ENCODE results near the gene BAHCC1.

GRCh38 chr17:81479175-81480071 lies 84.2 kb downstream of the BAHCC1 start:
- no peak for TF ChIP-seq POLR2A (IDR thresholded peaks at IDR 0.05; ENCODE audit: low read depth, low read length)
- no peak for TF ChIP-seq CTCF (conservative IDR thresholded peaks at IDR 0.05; ENCODE audit: low read depth, low read length)
- no peak for TF ChIP-seq ELK1 (IDR thresholded peaks at IDR 0.05; ENCODE audit: borderline replicate concordance, low read depth, low read length)
- TF ChIP-seq MAZ (IDR thresholded peaks at IDR 0.05; ENCODE audit: borderline replicate concordance, low read depth, low read length) = no peak
- no peak for TF ChIP-seq FOS (IDR thresholded peaks at IDR 0.05; ENCODE audit: low read depth, low read length)
- TF ChIP-seq BHLHE40 (IDR thresholded peaks at IDR 0.05; ENCODE audit: low read depth, low read length) = no peak
- TF ChIP-seq CHD1 (IDR thresholded peaks at IDR 0.05; ENCODE audit: low read depth, low read length) = no peak
- no peak for TF ChIP-seq RFX5 (IDR thresholded peaks at IDR 0.05; ENCODE audit: low read depth, low read length)
- TF ChIP-seq USF2 (IDR thresholded peaks at IDR 0.05; ENCODE audit: low read depth, low read length) = no peak
- TF ChIP-seq NFE2L2 (IDR thresholded peaks at IDR 0.05; ENCODE audit: low read depth, low read length) = no peak
- TF ChIP-seq SMC3 (IDR thresholded peaks at IDR 0.05; ENCODE audit: low read depth, low read length) = no peak
- no peak for TF ChIP-seq CEBPB (IDR thresholded peaks at IDR 0.05; ENCODE audit: low read depth, low read length)
- no peak for TF ChIP-seq MXI1 (IDR thresholded peaks at IDR 0.05; ENCODE audit: borderline replicate concordance, low read depth, low read length)
- no peak for TF ChIP-seq RCOR1 (IDR thresholded peaks at IDR 0.05; ENCODE audit: insufficient replicate concordance, low read length)
